Epithelial cell of esophagus (primary cell): Measurements from ENCODE around the gene SMIM20.
A peak's percentile ranks its signal among the peaks of the same experiment; 100 is the strongest.

ENCODE experiments used
- DNase-seq: peaks from one replicate; pipeline ENCODE4 v3.0.0; 2010; ENCODE audit warnings: low read depth
- H3K4me3 ChIP-seq: 2 replicates; pipeline ENCODE4 v1.5.1; 2011; ENCODE audit warnings: mild to moderate bottlenecking, low read length, control low read depth
- CTCF ChIP-seq: IDR thresholded peaks from 2 replicates; pipeline ENCODE4 v1.5.1; 2011; ENCODE audit warnings: low read depth, mild to moderate bottlenecking, low read length, control low read depth, inconsistent platforms; ENCODE audit not compliant: insufficient read depth; ENCODE audit errors: missing control alignments

The SMIM20 gene

GRCh38 chr4:25927361-25928195 lies 13.6 kb downstream of the SMIM20 start:
- no peak overlapping the region for H3K4me3 ChIP-seq
- no peak for TF ChIP-seq CTCF
- DNase-seq, result no peak

GRCh38 chr4:25928379-25929297 lies 14.6 kb downstream of the SMIM20 start:
- H3K4me3 ChIP-seq, result no peak overlapping the region
- peak; percentile 48 for DNase-seq
- TF ChIP-seq CTCF, result no peak

DNA sequence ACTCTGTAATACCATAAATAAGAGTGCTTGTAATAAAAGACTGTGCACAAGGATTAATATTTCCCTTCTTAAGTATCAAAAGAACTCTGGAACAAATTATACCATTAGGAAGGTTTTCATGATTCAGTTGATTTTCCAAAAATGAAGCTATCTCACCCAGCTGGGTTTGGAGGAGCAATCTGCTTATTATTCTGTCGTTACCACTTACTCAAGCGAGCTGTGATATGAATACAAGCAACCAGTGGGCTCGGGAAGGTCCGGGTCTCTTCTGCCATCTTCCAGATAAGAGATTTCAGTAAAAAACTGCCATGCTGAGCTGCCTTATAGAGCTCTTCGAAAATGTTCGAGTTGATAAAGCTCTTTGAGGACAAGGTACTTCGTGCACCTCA lies 15.3 kb downstream of the SMIM20 start:
- no peak for TF ChIP-seq CTCF
- H3K4me3 ChIP-seq, result no peak overlapping the region
- no peak for DNase-seq

DNA sequence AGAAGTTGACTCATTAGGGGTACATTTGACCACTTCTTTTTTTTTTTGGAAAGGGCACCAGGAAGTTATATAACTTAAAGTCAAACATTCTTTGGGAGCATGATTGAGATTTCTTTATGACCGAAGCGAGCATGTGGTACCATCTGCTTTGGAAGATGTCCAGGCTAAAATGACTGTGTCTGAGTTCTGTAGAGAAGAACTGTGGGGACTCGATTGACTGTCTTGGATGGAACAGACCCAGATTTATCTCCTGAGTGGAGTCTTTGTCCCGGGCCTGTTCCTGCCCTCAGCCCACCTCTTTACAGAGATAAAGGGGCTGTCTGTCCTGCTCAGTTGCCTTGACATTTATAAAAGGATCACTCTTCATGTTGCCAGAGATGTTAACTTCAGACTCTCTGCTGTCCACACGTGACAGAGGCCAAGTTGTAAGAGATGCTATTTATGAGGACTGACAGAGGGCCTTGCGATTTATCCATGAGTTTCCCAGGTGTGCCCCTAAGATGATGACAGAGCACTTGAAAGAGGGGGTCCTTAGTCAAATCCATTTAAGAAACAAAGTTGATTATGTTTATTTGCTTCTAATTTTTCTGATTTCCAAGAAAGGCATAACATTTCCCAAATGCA lies 16.8 kb downstream of the SMIM20 start:
- H3K4me3 ChIP-seq, result no peak overlapping the region
- DNase-seq, result no peak
- TF ChIP-seq CTCF, result no peak

DNA sequence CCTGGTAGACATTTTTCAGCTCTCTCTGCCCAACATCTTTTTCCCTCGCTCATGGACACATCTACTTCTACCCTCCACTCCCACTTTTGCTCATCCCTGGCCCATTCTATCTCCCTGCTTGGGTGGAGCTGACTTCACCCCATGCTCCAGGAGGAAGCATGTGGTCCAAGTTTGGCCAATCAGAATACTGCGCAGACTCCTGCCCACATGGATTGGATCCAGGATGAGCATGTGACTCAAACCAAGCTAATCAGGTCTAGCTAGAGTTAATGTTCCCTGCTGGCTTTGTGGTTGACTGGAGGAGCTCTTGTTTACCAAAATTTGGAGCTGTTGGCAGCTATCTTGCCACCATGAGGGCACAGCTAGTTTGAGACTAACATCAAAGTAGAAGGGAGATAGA lies 22.7 kb downstream of the SMIM20 start:
- H3K4me3 ChIP-seq, result no peak overlapping the region
- no peak for TF ChIP-seq CTCF
- DNase-seq, result no peak

DNA sequence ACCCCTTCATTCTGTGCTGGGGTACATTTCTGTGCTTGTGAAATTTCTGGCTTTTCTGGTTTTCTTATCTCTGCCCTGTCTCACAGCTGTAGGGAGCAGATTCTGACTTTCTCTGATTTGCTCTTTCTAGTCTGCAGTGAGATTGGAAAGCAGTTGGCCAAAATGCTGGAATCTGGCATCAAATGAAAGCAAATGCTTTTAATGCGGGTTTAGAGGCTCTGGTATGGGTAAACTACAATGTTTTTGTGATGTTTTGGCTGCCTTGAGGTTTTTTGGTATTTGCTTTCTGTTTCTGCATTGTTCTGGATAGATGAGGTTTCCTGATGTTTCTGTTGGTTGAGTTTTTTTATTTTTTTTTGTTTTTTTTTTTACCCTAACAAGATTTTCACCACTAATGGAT lies 23.8 kb downstream of the SMIM20 start:
- H3K4me3 ChIP-seq, result no peak overlapping the region
- DNase-seq, result no peak

More for the DNA sequence above, 23.8 kb downstream of the SMIM20 start:
- no peak for TF ChIP-seq CTCF
